ENCODE measurements around the gene OLA1.
A peak's percentile ranks its signal among the peaks of the same experiment; 100 is the strongest.
"Not testable (repeated sequence)": the region's sequence is repeated elsewhere in the genome, so short reads cannot be mapped to it uniquely, and the experiment has no call there.

OLA1 gene

DNA sequence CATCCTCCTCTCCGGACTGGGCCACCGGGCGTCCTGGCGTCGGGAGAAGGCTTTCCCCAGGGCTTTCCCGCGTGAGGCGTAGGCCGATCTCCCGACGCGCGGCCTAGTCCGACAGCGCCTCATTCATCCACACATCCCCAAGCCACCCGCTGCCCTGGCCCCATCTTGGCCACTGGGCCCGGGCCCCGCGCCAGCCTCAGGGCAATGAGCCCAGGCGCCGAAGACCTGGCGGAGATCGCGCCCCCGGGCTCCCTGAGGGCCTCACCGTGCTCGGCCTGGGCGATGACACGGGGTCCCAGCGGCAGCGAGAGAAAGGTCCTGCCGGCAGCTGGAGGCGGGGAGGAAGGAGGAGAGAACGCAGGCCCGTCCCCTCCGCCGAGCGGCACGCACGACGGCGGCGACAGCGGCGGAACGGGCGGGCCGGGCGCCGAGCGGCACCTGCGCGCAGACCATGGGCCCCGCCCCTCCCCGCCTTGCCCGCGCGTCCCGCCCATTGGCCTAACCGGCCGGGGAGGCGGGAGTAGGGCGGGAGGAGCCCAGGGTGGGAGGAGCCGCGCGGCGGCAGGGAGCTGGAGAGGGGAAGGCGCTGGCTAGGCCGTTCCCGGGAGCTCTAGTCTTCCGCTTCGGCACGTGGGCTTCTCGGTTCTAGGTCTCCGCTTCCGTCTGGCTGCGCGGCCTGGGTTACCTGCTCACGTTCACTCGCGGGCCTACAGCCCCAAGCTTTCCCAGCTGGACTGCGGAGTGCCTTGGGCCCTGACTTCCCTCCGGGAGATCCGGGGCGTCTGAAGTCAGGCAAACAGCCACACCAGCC is at the start of gene OLA1:
Gene OLA1 (minus strand): TSS at position 346 of the 811 bp plus-strand sequence. CDS start 1,717 bp downstream, outside the sequence.
- peak within 1 kb of the TSS; percentile 84 for H3K4me3 ChIP-seq (ENCODE audit: low read depth, low read length)
- DNase-seq (ENCODE audit: low read depth), result peak; percentile 81

DNA sequence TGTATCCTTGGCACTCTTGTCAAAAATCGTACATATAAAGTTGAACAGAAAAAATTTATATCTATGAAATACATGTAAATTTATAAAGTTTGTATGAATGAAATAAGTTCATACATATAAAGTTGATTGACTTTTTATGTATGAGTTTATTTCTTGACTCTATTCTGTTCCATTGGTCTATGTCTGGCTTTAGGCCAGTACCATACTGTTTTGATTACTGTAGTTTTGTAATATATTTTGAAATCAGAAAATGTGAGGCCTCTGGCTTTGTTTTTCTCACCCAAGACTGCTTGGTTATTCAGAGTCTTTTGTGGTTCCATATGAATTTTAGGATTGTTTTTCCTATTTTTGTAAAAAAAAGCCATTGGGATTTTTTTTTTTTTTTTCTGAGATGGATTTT is 44.6 kb upstream of the OLA1 start:
- no peak overlapping the region for H3K4me3 ChIP-seq (ENCODE audit: low read depth, low read length)
- DNase-seq (ENCODE audit: low read depth), result no peak

DNA sequence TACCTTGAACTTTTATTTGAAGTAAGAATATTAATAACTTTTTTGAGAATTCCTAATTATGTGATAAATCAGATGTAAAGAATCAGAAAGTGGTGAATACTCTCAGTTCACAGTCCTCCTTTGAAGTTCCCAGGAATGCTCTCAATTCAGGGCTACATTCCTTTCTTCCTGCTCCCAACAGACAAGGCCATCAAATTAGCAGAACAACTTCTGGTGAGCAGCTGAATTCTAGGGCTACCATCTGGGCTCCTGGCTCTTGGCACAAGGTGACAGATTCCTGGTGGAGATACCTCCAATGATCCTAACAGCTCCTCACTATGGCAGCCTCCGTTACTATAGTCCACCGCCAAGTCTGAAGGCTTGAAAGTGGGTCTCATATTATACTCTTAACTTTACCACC is 37.8 kb upstream of the OLA1 start:
- no peak for DNase-seq (ENCODE audit: low read depth)
- no peak overlapping the region for H3K4me3 ChIP-seq (ENCODE audit: low read depth, low read length)

DNA sequence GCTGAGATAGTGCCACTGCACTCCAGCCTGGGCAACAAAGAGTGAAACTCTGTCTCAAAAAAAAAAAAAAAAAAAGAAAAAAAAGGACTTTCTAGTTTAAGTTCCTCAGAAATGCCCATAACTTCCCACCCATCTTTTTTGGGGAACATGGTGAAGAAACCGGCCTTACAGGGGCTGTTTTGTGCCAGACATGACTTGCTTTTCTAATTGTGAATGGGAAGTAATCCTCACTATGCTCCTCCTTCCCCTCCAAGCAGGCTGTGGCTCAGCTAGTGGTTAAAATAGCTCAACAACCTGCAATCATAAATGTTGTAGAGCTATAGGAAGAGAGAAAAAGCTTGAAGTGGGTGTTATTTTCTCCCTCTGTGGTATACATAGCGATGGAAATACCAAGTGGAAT is 34.1 kb upstream of the OLA1 start:
- no peak for DNase-seq (ENCODE audit: low read depth)

DNA sequence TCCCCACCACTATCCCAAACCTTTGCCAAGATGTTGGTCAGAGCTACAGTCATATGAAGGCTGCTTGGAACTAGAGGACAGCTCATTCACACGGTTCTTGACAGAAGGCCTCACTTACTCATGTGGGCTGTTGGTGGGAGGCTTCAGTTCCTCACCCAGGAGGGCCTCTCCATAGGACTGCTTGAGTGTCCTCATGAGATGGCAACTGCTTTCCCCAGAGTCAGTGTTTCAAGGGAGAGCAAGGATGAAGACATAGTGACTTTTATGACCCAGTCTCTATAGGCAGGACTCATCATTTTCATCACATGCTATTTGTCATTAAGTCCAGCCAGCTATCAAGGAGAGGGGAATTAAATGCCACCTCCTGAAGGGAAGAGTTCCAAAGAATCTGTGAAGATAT is 33.4 kb upstream of the OLA1 start:
- H3K4me3 ChIP-seq (ENCODE audit: low read depth, low read length), result no peak overlapping the region
- DNase-seq (ENCODE audit: low read depth), result no peak

More for the DNA sequence above, 34.1 kb upstream of the OLA1 start:
- H3K4me3 ChIP-seq (ENCODE audit: low read depth, low read length), result no peak overlapping the region

DNA sequence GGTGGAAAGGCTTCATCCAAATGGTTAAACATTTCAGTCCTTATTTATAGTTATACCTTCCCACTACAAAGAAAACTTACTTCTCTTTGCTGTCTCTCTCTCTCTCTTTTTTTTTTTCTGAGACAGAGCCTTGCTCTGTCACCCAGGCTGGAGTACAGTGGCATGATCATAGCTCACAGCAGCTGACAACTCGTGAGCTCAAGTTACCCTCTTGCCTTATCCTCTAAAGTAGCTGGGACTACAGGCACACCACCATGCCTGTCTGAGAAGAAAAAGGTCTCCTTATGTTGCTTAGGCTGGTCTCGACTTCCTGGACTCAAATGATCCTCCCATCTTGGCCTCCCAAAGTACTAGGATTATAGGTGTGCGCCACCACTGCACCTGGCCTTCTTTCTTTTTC is 32.3 kb upstream of the OLA1 start:
- no peak for DNase-seq (ENCODE audit: low read depth)
- H3K4me3 ChIP-seq (ENCODE audit: low read depth, low read length), result no peak overlapping the region

DNA sequence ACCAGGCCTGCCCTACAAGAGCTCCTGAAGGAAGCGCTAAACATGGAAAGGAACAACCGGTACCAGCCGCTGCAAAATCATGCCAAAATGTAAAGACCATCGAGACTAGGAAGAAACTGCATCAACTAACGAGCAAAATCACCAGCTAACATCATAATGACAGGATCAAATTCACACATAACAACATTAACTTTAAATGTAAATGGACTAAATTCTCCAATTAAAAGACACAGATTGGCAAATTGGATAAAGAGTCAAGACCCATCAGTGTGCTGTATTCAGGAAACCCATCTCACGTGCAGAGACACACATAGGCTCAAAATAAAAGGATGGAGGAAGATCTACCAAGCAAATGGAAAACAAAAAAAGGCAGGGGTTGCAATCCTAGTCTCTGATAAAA is 21.9 kb upstream of the OLA1 start:
- H3K4me3 ChIP-seq (ENCODE audit: low read depth, low read length); DNase-seq (ENCODE audit: low read depth): not testable (repeated sequence)

DNA sequence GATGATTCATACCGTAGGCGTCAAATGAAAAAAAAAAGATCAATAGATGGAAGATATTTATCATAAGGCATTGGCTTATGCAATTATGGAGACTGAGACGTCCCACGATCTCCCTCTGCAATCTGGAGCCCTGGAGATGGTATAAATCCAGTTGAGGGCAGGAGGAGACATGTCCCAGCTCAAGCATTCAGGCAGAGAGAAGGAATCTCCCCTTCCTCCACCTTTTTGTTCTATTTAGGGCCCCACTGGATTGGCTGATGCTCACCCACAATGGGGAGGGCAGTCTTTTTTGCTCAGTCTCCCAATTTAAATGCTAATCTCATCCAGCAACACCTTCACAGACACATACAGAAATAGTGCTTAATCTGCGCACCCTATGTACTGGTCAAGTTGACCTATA is 18.0 kb upstream of the OLA1 start:
- DNase-seq (ENCODE audit: low read depth), result no peak
- no peak overlapping the region for H3K4me3 ChIP-seq (ENCODE audit: low read depth, low read length)

DNA sequence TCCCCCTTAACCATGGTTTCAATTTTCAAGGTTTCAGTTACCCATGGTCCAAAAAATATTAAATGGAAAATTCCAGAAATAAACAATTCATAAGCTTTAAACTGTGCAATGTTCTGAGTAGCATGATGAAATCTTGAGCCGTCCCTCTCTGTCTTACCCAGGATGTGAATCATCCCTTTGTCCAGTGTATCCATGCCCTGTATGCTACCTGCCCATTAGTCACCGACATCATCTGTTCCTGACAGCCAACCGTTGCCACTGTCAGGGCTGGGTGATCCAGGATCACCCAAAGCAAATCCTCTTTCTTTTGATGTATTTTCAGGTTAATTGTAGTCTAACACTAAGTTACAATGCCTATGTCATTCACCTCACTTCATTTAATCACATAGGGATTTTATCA is 15.7 kb upstream of the OLA1 start:
- DNase-seq (ENCODE audit: low read depth), result peak; percentile 78
- no peak overlapping the region for H3K4me3 ChIP-seq (ENCODE audit: low read depth, low read length)

DNA sequence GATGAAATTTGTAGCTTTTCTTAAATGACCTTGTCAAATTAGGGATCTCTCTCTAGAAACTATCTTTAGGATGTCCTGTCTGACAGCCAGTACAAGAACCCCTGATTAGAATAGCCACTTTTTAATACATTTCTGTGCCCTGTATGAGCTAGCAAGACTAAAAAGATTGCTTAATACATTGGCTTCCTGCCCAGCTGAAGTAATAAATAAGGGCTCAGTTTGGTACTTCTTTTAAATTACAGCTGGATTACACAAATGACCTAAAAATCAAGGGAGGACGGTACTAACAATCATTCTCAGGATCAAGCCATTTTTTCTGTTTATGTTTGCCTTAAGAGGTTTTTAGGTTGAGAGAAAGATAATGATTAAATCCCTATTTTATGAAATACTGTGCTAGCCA is 11.6 kb upstream of the OLA1 start:
- H3K4me3 ChIP-seq (ENCODE audit: low read depth, low read length), result no peak overlapping the region
- DNase-seq (ENCODE audit: low read depth), result peak; percentile 85

DNA sequence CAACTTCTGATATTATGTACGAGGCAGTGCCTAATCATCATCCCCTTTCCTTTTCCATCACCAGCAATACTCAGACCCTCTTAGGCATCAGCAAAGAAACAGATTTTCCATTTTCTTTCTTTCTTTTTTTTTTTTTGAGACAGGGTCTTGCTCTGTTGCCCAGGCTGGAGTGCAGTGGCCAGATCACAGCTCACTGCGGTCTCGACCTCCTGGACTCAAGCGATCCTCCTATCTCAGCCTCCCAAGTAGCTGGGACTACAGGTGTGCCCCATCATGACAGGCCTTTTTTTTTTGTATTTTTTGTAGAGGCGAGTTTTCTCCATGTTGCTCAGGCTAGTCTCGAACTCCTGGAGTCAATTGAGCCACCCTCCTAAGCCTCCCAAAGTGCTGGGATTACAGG is 5.9 kb upstream of the OLA1 start:
- no peak overlapping the region for H3K4me3 ChIP-seq (ENCODE audit: low read depth, low read length)
- DNase-seq (ENCODE audit: low read depth), result no peak

DNA sequence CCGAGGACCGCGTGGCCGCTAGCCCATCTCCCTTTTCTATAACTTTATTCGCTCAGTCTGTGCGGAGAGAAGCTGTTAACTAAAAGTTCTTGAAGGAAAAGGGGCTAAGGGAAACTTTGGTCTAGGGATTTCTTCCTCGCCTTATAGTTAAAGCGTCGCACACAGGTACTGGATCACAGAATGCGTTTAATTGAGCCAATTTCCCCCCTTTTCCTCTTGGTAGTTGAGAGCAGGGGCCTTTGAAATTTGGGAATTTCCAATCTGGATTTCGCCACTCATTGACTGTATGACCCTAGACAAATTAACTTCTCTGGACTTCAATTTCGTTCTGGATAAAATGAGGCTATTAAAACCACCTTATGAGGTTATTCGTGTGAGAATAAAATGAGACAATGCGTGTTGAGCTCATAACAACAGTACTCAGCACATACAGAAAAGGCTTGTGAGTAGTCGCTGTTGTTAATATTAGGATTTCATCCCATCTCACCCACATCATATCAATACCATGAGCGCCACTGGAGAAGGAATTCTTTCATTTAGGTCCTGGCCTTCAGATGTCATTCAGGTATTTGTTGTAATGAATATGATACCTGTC is 763 bp upstream of the OLA1 start:
- no peak for DNase-seq (ENCODE audit: low read depth)
- peak overlapping the region; percentile 84 for H3K4me3 ChIP-seq (ENCODE audit: low read depth, low read length)

DNA sequence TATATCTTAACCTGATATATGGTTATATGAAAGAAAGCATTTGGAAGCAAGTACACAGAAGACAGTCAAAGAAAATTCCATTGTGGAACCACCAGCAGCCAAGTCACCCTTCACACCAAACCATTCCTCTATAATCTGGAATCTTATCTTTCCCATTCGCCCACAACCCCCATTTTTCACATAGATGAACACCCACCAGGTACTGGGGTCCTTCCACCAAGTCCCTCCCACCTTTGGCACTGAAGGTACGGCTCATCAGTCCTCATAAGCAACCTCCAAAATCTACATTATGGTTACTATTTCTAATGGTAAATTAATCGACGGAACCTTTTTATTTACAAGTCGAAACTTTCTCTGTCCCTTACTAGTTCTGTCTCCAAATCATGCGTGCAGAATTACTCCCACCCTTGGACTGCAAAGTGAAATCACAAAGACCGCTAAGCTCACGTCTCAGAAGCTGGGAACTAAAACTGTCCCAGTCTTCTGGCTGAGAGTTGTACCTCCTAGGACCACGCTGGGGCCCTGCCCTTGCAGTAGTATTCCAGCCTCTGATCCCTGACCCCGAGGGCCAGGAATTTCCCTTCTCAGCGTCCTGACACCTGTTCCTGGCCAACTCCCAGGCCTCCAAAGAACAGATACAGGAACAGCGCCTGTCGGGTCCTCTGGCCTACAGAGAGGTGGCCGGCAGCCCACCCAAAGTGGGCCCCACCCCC is 702 bp downstream of the OLA1 start:
- peak overlapping the region; percentile 84 for H3K4me3 ChIP-seq (ENCODE audit: low read depth, low read length)
- no peak for DNase-seq (ENCODE audit: low read depth)

DNA sequence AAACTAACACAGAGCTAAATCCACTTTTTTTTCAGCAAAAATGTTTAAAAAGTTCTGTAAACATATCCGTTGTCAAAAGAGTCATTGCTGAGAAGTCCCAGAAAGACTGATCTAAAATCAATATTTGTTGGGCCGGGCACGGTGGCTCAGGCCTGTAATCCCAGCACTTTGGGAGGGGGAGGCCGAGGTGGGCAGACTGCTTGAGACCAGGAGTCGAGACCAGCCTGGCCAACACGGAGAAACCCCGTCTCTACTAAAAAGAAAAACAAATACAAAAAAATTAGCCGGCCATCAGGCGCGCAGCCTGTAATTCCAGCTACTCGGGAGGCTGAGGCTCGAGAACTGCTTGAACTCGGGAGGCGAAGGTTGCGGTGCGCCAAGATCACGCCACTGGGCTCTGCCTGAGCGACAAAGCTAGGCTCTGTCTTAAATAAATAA is 1.4 kb downstream of the OLA1 start:
- H3K4me3 ChIP-seq (ENCODE audit: low read depth, low read length), result peak overlapping the region; percentile 84
- no peak for DNase-seq (ENCODE audit: low read depth)

DNA sequence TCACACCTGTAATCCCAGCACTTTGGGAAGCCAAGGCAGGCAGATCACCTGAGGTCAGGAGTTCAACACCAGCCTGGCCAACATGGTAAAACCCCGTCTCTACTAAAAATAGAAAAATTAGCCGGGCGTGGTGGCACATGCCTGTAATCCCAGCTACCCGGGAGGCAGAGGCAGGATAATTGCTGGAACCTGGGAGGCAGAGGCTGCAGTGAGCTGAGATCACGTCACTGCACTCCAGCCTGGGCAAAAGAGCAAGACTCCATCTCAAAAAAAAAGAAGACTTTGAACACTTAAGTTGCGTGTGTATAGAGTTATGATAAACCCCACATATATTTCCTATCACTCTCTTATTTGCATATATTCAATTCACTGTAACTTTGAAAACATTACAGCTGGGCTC is 2.7 kb downstream of the OLA1 start:
- not testable (repeated sequence) for DNase-seq (ENCODE audit: low read depth); H3K4me3 ChIP-seq (ENCODE audit: low read depth, low read length)

DNA sequence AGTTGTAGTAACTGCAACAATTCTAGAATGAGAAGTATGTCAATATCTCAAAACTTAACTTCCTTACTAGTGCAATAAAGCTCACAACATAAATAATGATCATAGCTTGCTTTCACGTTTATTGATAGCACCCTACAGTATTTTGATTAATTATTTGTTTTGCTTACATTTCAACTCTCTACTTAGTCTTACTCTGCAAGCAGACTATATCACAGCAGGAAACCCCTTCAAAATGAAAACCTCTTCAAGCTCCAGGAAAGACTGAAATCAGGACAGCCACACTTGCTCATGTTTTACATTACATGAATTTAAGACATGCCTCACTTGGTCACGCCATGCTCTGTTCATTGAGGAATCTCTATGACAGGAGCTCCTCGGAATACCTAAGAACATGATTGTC is 3.3 kb downstream of the OLA1 start:
- no peak for DNase-seq (ENCODE audit: low read depth)
- no peak overlapping the region for H3K4me3 ChIP-seq (ENCODE audit: low read depth, low read length)

DNA sequence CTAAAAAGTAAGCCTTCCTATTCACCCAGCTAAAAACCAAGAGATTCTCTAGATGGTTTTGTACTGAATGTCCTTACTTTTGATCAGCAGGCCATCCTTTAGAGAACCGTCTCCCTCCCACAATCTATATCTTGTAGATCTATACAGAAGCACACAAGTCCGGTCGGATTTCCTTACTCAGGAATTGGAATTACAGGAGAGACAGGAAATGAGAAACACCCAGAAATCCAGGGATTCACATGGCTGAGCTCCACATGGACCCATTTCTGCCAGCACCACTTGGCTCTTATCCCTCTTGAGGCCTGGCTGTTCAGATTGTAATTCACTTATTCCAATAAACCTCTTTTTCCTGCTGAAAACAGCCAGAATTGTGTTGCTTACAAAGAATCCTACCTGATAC is 4.5 kb downstream of the OLA1 start:
- no peak overlapping the region for H3K4me3 ChIP-seq (ENCODE audit: low read depth, low read length)
- no peak for DNase-seq (ENCODE audit: low read depth)

DNA sequence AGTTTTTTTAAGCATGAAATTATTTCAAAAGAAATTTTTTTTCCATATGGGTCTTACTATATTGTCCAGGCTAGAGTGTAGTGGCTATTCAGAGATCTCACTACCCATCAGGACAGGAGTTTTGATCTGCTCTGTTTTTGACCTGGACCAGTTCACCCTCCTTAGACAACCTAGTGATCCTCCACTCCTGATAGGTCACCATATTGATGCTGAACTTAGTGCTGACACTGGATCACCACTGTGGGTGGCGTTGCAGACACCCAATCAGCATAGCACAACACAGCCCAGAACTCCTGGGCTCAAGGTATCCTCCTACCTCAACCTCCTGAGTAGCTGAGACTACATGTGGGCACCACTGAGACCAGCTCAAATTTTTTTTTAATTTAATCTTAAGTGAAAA is 8.2 kb downstream of the OLA1 start:
- H3K4me3 ChIP-seq (ENCODE audit: low read depth, low read length), result no peak overlapping the region
- DNase-seq (ENCODE audit: low read depth), result no peak

DNA sequence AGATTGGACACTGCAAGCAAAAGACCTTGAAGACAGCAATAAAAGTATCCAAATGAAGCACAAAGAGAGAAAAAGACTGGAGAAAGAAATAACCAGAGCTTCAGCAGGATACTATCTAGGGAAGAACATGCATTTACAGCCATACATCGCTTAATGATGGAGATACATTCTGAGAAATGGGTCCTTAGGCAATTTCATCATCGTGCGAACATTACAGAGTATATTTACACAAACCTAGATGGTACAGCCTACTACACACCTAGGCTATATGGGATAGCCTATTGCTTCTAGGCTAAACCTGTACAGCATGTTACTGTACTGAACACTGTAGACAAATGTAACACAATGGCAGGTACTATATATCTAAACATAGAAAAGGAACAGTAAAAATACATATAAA is 11.9 kb downstream of the OLA1 start:
- no peak overlapping the region for H3K4me3 ChIP-seq (ENCODE audit: low read depth, low read length)
- no peak for DNase-seq (ENCODE audit: low read depth)

DNA sequence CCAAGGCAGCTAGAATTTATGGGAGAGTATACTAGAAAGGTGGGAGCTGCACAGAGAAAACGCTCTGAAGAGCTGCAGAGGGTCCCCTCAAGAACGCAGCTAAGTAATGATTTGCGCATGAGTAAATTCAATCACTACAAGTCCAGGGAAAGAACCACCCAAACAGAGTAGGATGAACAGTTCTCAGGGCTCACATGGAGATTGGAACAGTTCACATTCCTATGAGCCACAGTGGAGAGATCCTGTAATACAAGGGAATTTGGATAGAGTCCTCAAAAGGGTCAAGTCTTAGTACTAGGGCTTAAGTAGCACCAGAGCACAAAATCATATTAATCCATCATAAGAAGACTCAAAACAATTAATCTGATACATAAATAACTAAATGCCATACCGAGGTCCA is 12.7 kb downstream of the OLA1 start:
- no peak overlapping the region for H3K4me3 ChIP-seq (ENCODE audit: low read depth, low read length)
- DNase-seq (ENCODE audit: low read depth), result no peak

Data from skeletal muscle cell (primary cell).